Lower lobe of right lung (tissue), 2 donors: Measurements from ENCODE around the gene SORCS2. TPM values are rescaled to one million over a fixed set of nuclear protein-coding genes. Genes with fewer than 3 reads are reported as not detected.

ENCODE experiments used
- ATAC-seq, 2 donors: fragments of 200-7000 bp; cut with Tn5 transposase; one replicate each; pipeline ENCODE4 v1.9.1; 2020 to 2022; ENCODE audit warnings: mild to moderate bottlenecking in 2 of 2, moderate library complexity in 2 of 2
- DNase-seq: peaks from one replicate; pipeline ENCODE4 v3.0.0-alpha.2; 2020
- H3K27ac ChIP-seq: fragments of 200-600 bp; one replicate; pipeline ENCODE4 v1.8.0; 2022
- H3K27me3 ChIP-seq: fragments of 200-600 bp; one replicate; pipeline ENCODE4 v1.8.0; 2022; ENCODE audit warnings: low read depth
- H3K36me3 ChIP-seq: fragments of 200-600 bp; one replicate; pipeline ENCODE4 v1.8.0; 2022; ENCODE audit warnings: mild to moderate bottlenecking
- H3K4me1 ChIP-seq: fragments of 200-600 bp; one replicate; pipeline ENCODE4 v1.8.0; 2022
- H3K4me3 ChIP-seq: fragments of 200-600 bp; one replicate; pipeline ENCODE4 v1.8.0; 2022; ENCODE audit warnings: mild to moderate bottlenecking
- H3K9me3 ChIP-seq: fragments of 200-600 bp; one replicate; pipeline ENCODE4 v1.8.0; 2022
- intact Hi-C: fragments of 100-400 bp; cut with DNase I; formaldehyde crosslinking; loops from one replicate; pipeline ENCODE4 v1.11.0; 2022
- total RNA-seq: library from RNA; stranded (reverse); fragmentation: NEBNext Ultra II Directional; extraction: Animal tissue kit (Norgen Biotek cat#: 25700); gene quantifications from one replicate; pipeline ENCODE4 v1.2.1, GENCODE V29; 2021
- TF ChIP-seq, protein P1 (sequence below): fragments of 200-600 bp; IDR thresholded peaks from one replicate; pipeline ENCODE4 v1.8.0; 2022; ENCODE audit warnings: antibody characterized with exemption, mild to moderate bottlenecking
- donor health status: DM: no; HTN: yes; CAD: no; lungs with severe emphysema.

Gene SORCS2
- total RNA-seq, 1 donor from 2014 or later: 5.8 TPM

DNA sequence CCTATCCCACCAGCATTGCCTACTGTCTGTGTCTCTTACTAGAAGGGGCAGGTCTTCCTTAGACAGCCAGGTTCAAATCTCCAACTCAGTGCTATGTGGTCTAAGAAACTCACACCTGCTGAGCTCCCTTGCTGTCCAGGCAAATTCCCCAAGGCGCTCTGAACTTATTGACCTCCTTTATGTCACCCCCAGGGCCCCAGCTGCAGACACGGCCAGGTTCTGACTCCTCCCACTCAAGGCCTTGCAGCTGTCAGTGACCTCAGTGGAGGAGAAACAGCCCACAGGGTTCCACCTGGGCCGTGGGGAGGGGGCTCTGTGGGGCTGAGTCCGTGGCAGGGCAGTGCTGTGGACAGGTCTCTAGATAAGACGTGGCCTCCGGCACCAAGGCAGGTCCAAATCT, 284.5 kb downstream of the SORCS2 start:
- Histone ChIP-seq H3K27me3 (no peaks in the 10 kb centered on the region), H3K9me3 (no peaks in the 10 kb centered on the region), H3K4me3 (no peak overlapping the region), H3K4me1 (no peaks in the 10 kb centered on the region), H3K36me3 (no peaks in the 10 kb centered on the region), H3K27ac (no peak overlapping the region)
- ATAC-seq (no peak), DNase-seq (no peak)
- TF ChIP-seq, protein P1, sequence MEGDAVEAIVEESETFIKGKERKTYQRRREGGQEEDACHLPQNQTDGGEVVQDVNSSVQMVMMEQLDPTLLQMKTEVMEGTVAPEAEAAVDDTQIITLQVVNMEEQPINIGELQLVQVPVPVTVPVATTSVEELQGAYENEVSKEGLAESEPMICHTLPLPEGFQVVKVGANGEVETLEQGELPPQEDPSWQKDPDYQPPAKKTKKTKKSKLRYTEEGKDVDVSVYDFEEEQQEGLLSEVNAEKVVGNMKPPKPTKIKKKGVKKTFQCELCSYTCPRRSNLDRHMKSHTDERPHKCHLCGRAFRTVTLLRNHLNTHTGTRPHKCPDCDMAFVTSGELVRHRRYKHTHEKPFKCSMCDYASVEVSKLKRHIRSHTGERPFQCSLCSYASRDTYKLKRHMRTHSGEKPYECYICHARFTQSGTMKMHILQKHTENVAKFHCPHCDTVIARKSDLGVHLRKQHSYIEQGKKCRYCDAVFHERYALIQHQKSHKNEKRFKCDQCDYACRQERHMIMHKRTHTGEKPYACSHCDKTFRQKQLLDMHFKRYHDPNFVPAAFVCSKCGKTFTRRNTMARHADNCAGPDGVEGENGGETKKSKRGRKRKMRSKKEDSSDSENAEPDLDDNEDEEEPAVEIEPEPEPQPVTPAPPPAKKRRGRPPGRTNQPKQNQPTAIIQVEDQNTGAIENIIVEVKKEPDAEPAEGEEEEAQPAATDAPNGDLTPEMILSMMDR: no peak
- intact Hi-C loops: no loop called here

DNA sequence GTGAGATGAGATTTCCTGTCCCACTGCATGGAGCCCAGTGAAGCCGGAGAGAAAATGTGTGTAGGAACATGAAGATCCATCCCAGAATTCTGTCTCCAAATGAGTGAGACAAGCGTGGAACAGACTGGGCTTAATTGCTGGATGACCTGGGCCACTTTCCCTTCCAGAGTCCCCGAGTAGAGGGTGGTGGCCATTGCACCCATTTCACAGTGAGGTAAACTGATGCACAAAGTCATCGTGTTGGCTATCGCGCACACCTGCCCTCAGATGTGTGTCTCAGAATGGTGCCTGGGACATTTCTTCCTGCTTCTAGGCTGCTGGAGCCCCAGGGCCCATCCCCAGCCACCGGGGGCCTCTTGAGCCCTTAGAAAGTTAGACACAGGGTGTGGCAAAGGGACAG, 285.4 kb downstream of the SORCS2 start:
- H3K36me3 ChIP-seq: no peaks in the 10 kb centered on the region
- H3K4me3 ChIP-seq: no peak overlapping the region
- intact Hi-C loops: no loop called here
- DNase-seq (no peak), ATAC-seq (no peak)
- H3K9me3 ChIP-seq: no peaks in the 10 kb centered on the region
- no peak overlapping the region for H3K27ac ChIP-seq
- TF ChIP-seq, protein P1: no peak
- no peaks in the 10 kb centered on the region for H3K4me1 ChIP-seq
- no peaks in the 10 kb centered on the region for H3K27me3 ChIP-seq

DNA sequence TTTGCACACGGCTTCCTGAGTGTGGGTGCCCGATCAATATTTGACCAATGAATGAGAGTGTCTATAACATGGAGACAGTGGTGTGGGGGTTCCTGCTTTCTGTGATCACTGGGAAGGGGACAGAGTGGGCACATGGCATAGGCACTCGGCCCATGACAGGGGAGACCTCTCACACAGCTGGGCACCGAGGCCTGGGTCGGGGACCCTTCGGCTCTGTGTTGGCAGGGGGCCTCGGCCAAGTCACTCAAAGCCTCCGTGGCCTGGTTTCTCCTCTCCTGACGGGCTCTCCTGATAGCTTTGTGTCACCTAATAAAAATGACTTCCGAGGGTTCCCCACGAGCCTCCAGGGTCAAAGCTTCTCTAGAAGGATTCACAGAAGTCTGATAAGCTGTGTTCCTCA, 286.3 kb downstream of the SORCS2 start:
- H3K27me3 ChIP-seq: no peaks in the 10 kb centered on the region
- no peaks in the 10 kb centered on the region for H3K4me1 ChIP-seq
- ATAC-seq (peak in 1 of 2 donors; percentile 13), DNase-seq (no peak)
- no peaks in the 10 kb centered on the region for H3K9me3 ChIP-seq
- intact Hi-C loops: no loop called here
- no peaks in the 10 kb centered on the region for H3K36me3 ChIP-seq
- H3K4me3 ChIP-seq: no peak overlapping the region
- no peak overlapping the region for H3K27ac ChIP-seq
- TF ChIP-seq, protein P1: no peak

DNA sequence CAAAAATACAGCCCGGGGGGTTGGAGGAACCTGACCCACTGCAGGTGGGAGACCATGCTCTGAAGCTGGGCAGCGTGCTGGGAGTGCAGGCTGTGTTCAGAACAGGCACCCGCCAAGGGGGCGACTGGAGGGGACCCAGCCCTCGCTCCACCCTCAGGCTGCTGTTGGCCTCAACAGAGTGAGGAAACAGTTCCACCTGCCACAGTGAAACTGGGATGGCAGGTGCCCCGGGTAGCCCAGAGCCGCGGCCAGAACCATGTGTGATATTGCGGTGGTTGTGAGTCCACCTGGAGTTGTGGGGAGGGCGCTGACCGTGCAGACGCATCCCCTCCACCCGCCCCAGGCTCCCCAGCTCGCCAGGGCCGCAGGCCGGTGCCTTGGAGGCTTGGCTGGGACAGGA, 288.1 kb downstream of the SORCS2 start:
- no peaks in the 10 kb centered on the region for H3K9me3 ChIP-seq
- ATAC-seq: no peak
- DNase-seq: no peak
- no peak overlapping the region for H3K27ac ChIP-seq
- TF ChIP-seq, protein P1: no peak
- H3K4me3 ChIP-seq: no peak overlapping the region
- H3K36me3 ChIP-seq: no peaks in the 10 kb centered on the region
- H3K4me1 ChIP-seq: no peaks in the 10 kb centered on the region
- H3K27me3 ChIP-seq: no peaks in the 10 kb centered on the region
- intact Hi-C loops: no loop called here

DNA sequence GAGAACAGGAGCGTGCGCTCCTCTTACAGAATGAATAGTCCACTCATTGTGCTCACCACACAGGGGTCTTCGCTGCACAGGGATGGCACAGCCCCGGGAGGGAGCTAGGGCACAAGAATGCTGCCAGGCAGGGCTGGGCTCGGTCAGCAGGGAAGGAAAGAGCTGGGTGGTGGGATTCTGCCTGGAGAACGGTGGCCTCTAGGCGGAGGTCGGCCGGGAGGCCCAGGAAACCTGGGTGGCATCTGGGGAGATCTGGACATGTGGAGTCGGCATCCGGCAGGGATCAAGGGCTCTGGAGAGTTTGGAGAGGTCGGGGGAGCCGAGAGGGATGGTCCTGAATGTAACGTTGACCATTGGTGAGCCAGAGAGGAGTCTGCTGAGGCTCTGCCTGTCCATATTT, 288.9 kb downstream of the SORCS2 start:
- intact Hi-C loops: no loop called here

More for the DNA sequence above, 288.9 kb downstream of the SORCS2 start:
- Histone ChIP-seq H3K27me3 (no peaks in the 10 kb centered on the region), H3K4me3 (no peak overlapping the region), H3K4me1 (no peaks in the 10 kb centered on the region), H3K9me3 (no peaks in the 10 kb centered on the region), H3K27ac (no peak overlapping the region), H3K36me3 (no peaks in the 10 kb centered on the region)
- ATAC-seq: no peak
- TF ChIP-seq, protein P1: no peak
- DNase-seq: no peak
